GM12891 (cell line): ENCODE results near the gene ATG4C.

Source experiments
- POLR2A ChIP-seq: IDR thresholded peaks from 2 replicates; pipeline ENCODE4 v1.6.1; 2011; ENCODE audit warnings: low read depth, low read length, control low read depth
- POLR2AphosphoS5 ChIP-seq: IDR thresholded peaks from 2 replicates; pipeline ENCODE4 v1.6.1; 2011; ENCODE audit warnings: low read depth, low read length, control low read depth
- SPI1 ChIP-seq: IDR thresholded peaks from 2 replicates; pipeline ENCODE4 v1.6.1; 2011; ENCODE audit warnings: low read depth, low read length, control low read depth
- TAF1 ChIP-seq: IDR thresholded peaks from 2 replicates; pipeline ENCODE4 v1.6.1; 2011; ENCODE audit warnings: low read depth, low read length, control low read depth

DNA sequence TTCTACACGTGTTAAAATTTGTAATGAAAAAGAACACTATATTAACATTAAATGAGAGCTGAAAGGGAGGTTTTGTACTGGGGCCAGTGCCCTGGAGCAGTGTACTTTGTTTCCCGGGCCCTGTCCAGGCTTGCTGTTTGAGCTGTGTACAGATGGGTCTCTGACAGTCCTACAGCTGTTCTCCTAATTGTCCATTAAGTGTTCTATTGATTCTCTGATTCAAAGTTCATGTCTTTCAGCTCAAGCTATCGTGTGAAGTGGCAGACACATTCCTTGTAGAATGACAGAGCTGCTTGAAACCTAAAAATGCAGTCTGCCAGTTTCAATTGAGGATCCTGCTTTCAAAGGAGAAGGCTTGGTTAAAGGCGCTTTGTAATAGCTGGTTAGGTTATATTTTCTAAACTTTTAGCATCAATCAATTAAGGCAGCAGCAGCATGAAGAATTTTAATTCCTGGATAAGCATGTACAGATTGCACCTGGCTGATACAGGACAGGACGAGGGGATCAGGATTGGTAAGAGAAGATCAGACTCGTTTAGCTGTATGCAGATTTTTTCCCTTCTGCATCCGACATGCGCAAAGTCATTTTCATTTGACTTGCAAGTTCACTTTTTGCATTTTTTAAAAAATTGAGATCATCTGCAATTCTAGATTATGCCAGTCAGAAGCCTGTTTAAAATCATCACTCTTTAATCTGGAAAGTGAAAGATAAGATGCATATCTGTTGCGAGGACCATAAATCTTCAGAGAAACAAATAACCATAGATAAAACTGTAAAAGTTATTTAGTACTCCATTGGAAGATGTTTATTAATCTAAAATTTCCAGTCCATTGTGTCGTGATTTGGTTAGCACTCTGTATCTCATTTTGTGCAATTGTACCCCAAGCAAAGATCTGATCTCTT is 98.5 kb downstream of the ATG4C start:
- TF ChIP-seq POLR2A (no peak), TAF1 (no peak), POLR2AphosphoS5 (no peak), SPI1 (no peak)
